Retinal pigment epithelial cell (primary cell): Measurements from ENCODE around the gene EEF1G.

Experiments
- DNase-seq: peaks from one replicate; pipeline ENCODE4 v3.0.0-alpha.2; 2010; ENCODE audit warnings: low read depth
- H3K4me3 ChIP-seq: 2 replicates; pipeline ENCODE4 v1.5.1; 2011; ENCODE audit warnings: mild to moderate bottlenecking, low read length, control low read depth, moderate library complexity
- CTCF ChIP-seq: conservative IDR thresholded peaks from 2 replicates; pipeline ENCODE4 v1.5.1; 2011; ENCODE audit warnings: low read depth, low read length, control low read depth, inconsistent platforms

Gene EEF1G

GRCh38 chr11:62608776-62609175 lies 35.1 kb upstream of the EEF1G start:
- no peak for TF ChIP-seq CTCF
- DNase-seq = no peak
- H3K4me3 ChIP-seq = no peak overlapping the region

- H3K4me3 ChIP-seq = no peak overlapping the region
- no peak for TF ChIP-seq CTCF
- no peak for DNase-seq
Observed at GRCh38 chr11:62607714-62608113, 34.0 kb upstream of the EEF1G start.

GRCh38 chr11:62605902-62606301 lies 32.2 kb upstream of the EEF1G start:
- no peak for TF ChIP-seq CTCF
- no peak overlapping the region for H3K4me3 ChIP-seq
- DNase-seq = no peak

- DNase-seq = no peak
- no peak for TF ChIP-seq CTCF
- H3K4me3 ChIP-seq = no peak overlapping the region
Observed at GRCh38 chr11:62605467-62605866, 31.8 kb upstream of the EEF1G start.

GRCh38 chr11:62604460-62605120 lies 30.9 kb upstream of the EEF1G start:
- no peak for DNase-seq
- TF ChIP-seq CTCF = no peak
- no peak overlapping the region for H3K4me3 ChIP-seq

- H3K4me3 ChIP-seq = no peak overlapping the region
- DNase-seq = no peak
- no peak for TF ChIP-seq CTCF
Observed at GRCh38 chr11:62603776-62604299, 30.1 kb upstream of the EEF1G start.

- DNase-seq = no peak
- no peak for TF ChIP-seq CTCF
- H3K4me3 ChIP-seq = no peak overlapping the region
Observed at GRCh38 chr11:62603072-62603408, 29.3 kb upstream of the EEF1G start.
